ENCODE results near the gene ASS1.

- TF ChIP-seq CTCF (IDR thresholded peaks at IDR 0.05; ENCODE audit: borderline replicate concordance, extremely low read depth, low read length, poor library complexity, severe bottlenecking): no peak
- no peak for TF ChIP-seq EZH2 (IDR thresholded peaks at IDR 0.05; ENCODE audit: borderline replicate concordance, low read depth, low read length, severe bottlenecking)
Measured at GRCh38 chr9:130425741-130426466, 18.9 kb upstream of the ASS1 start.
